ENCODE measurements around the gene MMEL1.

- TF ChIP-seq TAF1 (IDR thresholded peaks at IDR 0.05; ENCODE audit: borderline replicate concordance, low read depth, low read length) (no peak), CTCF (IDR thresholded peaks at IDR 0.05) (no peak), JUND (IDR thresholded peaks at IDR 0.05) (no peak)
Observed at GRCh38 chr1:2544875-2545640, 87.8 kb downstream of the MMEL1 start.
